H1 (cell line): Measurements from ENCODE around the gene PAWR. TPM values are rescaled to one million over a fixed set of nuclear protein-coding genes. Genes with fewer than 3 reads are reported as not detected.

Source experiments
- CTCF ChIA-PET: fragments of 300-600 bp; sonication (Branson Sonifier 250); formaldehyde crosslinking; loops from one replicate; lab custom pipeline; 2021; ENCODE audit not compliant: partially characterized antibody; lab: Charles Lee
- POLR2A ChIA-PET: fragments of 300-600 bp; sonication (Branson Sonifier 250); formaldehyde crosslinking; loops from one replicate; lab custom pipeline; 2021; ENCODE audit warnings: inconsistent platforms; ENCODE audit not compliant: partially characterized antibody; lab: Charles Lee
- DNase-seq, 2 experiments: peaks; one replicate each; pipeline versions ENCODE4 v3.0.0 to v3.0.0-alpha.2; 2010 to 2022; ENCODE audit warnings: low spot score in 2 of 2, low read depth in 1 of 2, mixed read lengths in 1 of 2
- FAIRE-seq: peaks from 2 replicates; lab custom pipeline; 2011; peaks lifted over from hg19 to GRCh38; lab: Jason Lieb, UNC
- H2AFZ ChIP-seq: 2 replicates; pipeline ENCODE4 v1.8.1; 2012; ENCODE audit warnings: low read length, inconsistent platforms
- H2AK5ac ChIP-seq: 2 replicates; pipeline ENCODE4 v1.6.1; 2013; ENCODE audit warnings: low read depth, low read length
- H2BK120ac ChIP-seq: replicated peaks from 2 replicates; pipeline ENCODE3; 2013; ENCODE audit warnings: low read depth, low read length, inconsistent platforms
- H2BK12ac ChIP-seq: 2 replicates; pipeline ENCODE4 v1.6.1; 2013; ENCODE audit warnings: low read depth, low read length
- H2BK15ac ChIP-seq: 2 replicates; pipeline ENCODE4 v1.6.1; 2013; ENCODE audit warnings: low read length
- H2BK20ac ChIP-seq: 2 replicates; pipeline ENCODE4 v1.6.1; 2013; ENCODE audit warnings: low read length
- H2BK5ac ChIP-seq: 2 replicates; pipeline ENCODE4 v1.6.1; 2013; ENCODE audit warnings: low read depth, low read length
- H3K14ac ChIP-seq: 2 replicates; pipeline ENCODE4 v1.6.1; 2013; ENCODE audit warnings: inconsistent platforms; ENCODE audit not compliant: insufficient read length
- H3K18ac ChIP-seq: 2 replicates; pipeline ENCODE4 v1.6.1; 2013; ENCODE audit warnings: low read length; ENCODE audit errors: extremely low read depth
- H3K23ac ChIP-seq: 2 replicates; pipeline ENCODE4 v1.6.1; 2013; ENCODE audit warnings: inconsistent platforms; ENCODE audit not compliant: insufficient read length
- H3K23me2 ChIP-seq: 2 replicates; pipeline ENCODE4 v1.6.1; 2013; ENCODE audit warnings: low read depth, low read length
- H3K27ac ChIP-seq: 2 replicates; pipeline ENCODE4 v1.6.1; 2011; ENCODE audit warnings: low read depth, low read length, inconsistent platforms
- H3K27me3 ChIP-seq, 4 experiments: replicated peaks in 1 of 4; 1 replicate in 1 of 4; 2 replicates in 3 of 4; pipeline versions ENCODE4 v1.6.1 to v1.8.1; 2011 to 2013; ENCODE audit warnings: low read length in 3 of 4, mild to moderate bottlenecking in 3 of 4, inconsistent platforms in 2 of 4, mixed read lengths in 2 of 4, moderate library complexity in 1 of 4; ENCODE audit not compliant: control insufficient read depth in 3 of 4, insufficient read depth in 3 of 4; ENCODE audit errors: extremely low read depth in 1 of 4
- H3K36me3 ChIP-seq, 4 experiments: 2 replicates each; pipeline versions ENCODE4 v1.6.1 to v1.8.1; 2011 to 2013; ENCODE audit warnings: mild to moderate bottlenecking in 4 of 4, low read length in 3 of 4, moderate library complexity in 2 of 4, control low read depth in 1 of 4, inconsistent platforms in 1 of 4; ENCODE audit not compliant: insufficient read depth in 4 of 4, control insufficient read depth in 2 of 4
- H3K4ac ChIP-seq: replicated peaks from 2 replicates; pipeline ENCODE3; 2013; ENCODE audit warnings: low read length, low read depth, mixed read lengths, inconsistent platforms; ENCODE audit not compliant: insufficient read length
- H3K4me1 ChIP-seq, 4 experiments: replicated peaks in 1 of 4; 1 replicate in 1 of 4; 2 replicates in 3 of 4; pipeline versions ENCODE4 v1.6.1 to v1.8.1; 2011 to 2013; ENCODE audit warnings: low read length in 3 of 4, inconsistent platforms in 2 of 4, mixed read lengths in 1 of 4; ENCODE audit not compliant: insufficient read depth in 4 of 4, control insufficient read depth in 3 of 4
- H3K4me2 ChIP-seq, 2 experiments: 2 replicates each; pipeline versions ENCODE4 v1.6.1 to v1.8.1; 2011 to 2013; ENCODE audit warnings: low read depth in 2 of 2, low read length in 2 of 2, control low read depth in 1 of 2, inconsistent platforms in 1 of 2, mild to moderate bottlenecking in 1 of 2; ENCODE audit not compliant: insufficient read depth in 1 of 2
- H3K4me3 ChIP-seq, 4 experiments: fragments of 200-600, 300-600 bp in 1 of 4; sonication (generic), shearing (Covaris generic), sonication (Bioruptor Twin) in 1 of 4; 2 replicates each; pipeline versions ENCODE4 v1.5.1 to v1.8.1; 2011 to 2016; ENCODE audit warnings: low read length in 4 of 4, low read depth in 3 of 4, control low read depth in 2 of 4, inconsistent platforms in 2 of 4, mild to moderate bottlenecking in 2 of 4, mixed read lengths in 1 of 4, moderate library complexity in 1 of 4; ENCODE audit not compliant: insufficient read depth in 2 of 4; ENCODE audit errors: extremely low read depth in 1 of 4
- H3K56ac ChIP-seq: replicated peaks from 2 replicates; pipeline ENCODE3; 2013; ENCODE audit warnings: low read depth, mild to moderate bottlenecking, mixed read lengths, low read length, inconsistent platforms; ENCODE audit not compliant: insufficient read length
- H3K79me1 ChIP-seq: 2 replicates; pipeline ENCODE4 v1.6.1; 2013; ENCODE audit warnings: low read depth, low read length, control low read depth
- H3K79me2 ChIP-seq, 2 experiments: 2 replicates each; pipeline versions ENCODE4 v1.6.1 to v1.8.1; 2012 to 2013; ENCODE audit warnings: low read length in 2 of 2, mild to moderate bottlenecking in 2 of 2, inconsistent platforms in 1 of 2; ENCODE audit not compliant: insufficient read depth in 2 of 2, control insufficient read depth in 1 of 2
- H3K9ac ChIP-seq, 4 experiments: replicated peaks in 1 of 4; 1 replicate in 1 of 4; 2 replicates in 3 of 4; pipeline versions ENCODE4 v1.6.1 to v1.8.1; 2011 to 2013; ENCODE audit warnings: low read depth in 3 of 4, low read length in 3 of 4, control low read depth in 2 of 4, mild to moderate bottlenecking in 2 of 4, moderate library complexity in 2 of 4, inconsistent platforms in 1 of 4; ENCODE audit errors: extremely low read depth in 1 of 4
- H3K9me3 ChIP-seq, 2 experiments: 2 replicates each; pipeline versions ENCODE4 v1.6.1 to v1.8.1; 2012 to 2013; ENCODE audit warnings: mild to moderate bottlenecking in 2 of 2, moderate library complexity in 2 of 2, control low read depth in 1 of 2, inconsistent platforms in 1 of 2, low read depth in 1 of 2, low read length in 1 of 2, mixed read lengths in 1 of 2; ENCODE audit not compliant: insufficient read depth in 2 of 2
- H4K20me1 ChIP-seq, 2 experiments: replicated peaks in 1 of 2; 2 replicates each; pipeline versions ENCODE3 to v1.8.1; 2011 to 2013; ENCODE audit warnings: inconsistent platforms in 2 of 2, low read length in 2 of 2, mild to moderate bottlenecking in 1 of 2; ENCODE audit not compliant: insufficient read depth in 2 of 2, control insufficient read depth in 1 of 2
- H4K5ac ChIP-seq: 2 replicates; pipeline ENCODE4 v1.6.1; 2013; ENCODE audit warnings: low read length, low read depth, mixed read lengths, inconsistent platforms; ENCODE audit not compliant: insufficient read length
- H4K8ac ChIP-seq: 2 replicates; pipeline ENCODE4 v1.8.0; 2013; ENCODE audit warnings: mild to moderate bottlenecking, moderate library complexity, low read length, inconsistent platforms; ENCODE audit not compliant: insufficient read depth; ENCODE audit errors: extremely low read depth
- H4K91ac ChIP-seq: replicated peaks from 2 replicates; pipeline ENCODE3; 2013; ENCODE audit warnings: low read length, mixed read lengths, inconsistent platforms; ENCODE audit not compliant: insufficient read length
- ASH2L ChIP-seq: fragments of 200-600, 300-600 bp; sonication (generic); IDR thresholded peaks from one replicate; pipeline ENCODE4 v1.7.1; 2017; ENCODE audit warnings: low read length
- ATF2 ChIP-seq: IDR thresholded peaks from 2 replicates; pipeline ENCODE4 v1.6.1; 2012; ENCODE audit warnings: low read length, inconsistent platforms
- BRCA1 ChIP-seq: IDR thresholded peaks from 2 replicates; pipeline ENCODE4 v1.6.1; 2012; ENCODE audit warnings: low read depth, low read length, improper control_type of control experiment
- KDM1A ChIP-seq: fragments of 200-600, 300-600 bp; sonication (generic); IDR thresholded peaks from 2 replicates; pipeline ENCODE4 v1.7.1; 2016; ENCODE audit warnings: mild to moderate bottlenecking, low read length, borderline replicate concordance
- MAFK ChIP-seq: IDR thresholded peaks from 2 replicates; pipeline ENCODE4 v1.6.1; 2012; ENCODE audit warnings: low read depth, mild to moderate bottlenecking, improper control_type of control experiment, low read length
- MAX ChIP-seq: IDR thresholded peaks from 2 replicates; pipeline ENCODE4 v1.6.1; 2012; ENCODE audit warnings: inconsistent platforms
- POU5F1 ChIP-seq: IDR thresholded peaks from 2 replicates; pipeline ENCODE4 v1.6.1; 2011; ENCODE audit warnings: low read depth, mild to moderate bottlenecking, low read length, moderate library complexity
- RBBP5 ChIP-seq: IDR thresholded peaks from 2 replicates; pipeline ENCODE4 v1.7.1; 2012; ENCODE audit warnings: low read depth, mild to moderate bottlenecking, inconsistent platforms, low read length, moderate library complexity, borderline replicate concordance
- RNF2 ChIP-seq: fragments of 200-900, 300-1000 bp; sonication (generic); IDR thresholded peaks from 2 replicates; pipeline ENCODE4 v1.7.1; 2016; ENCODE audit warnings: borderline replicate concordance, low read depth, mild to moderate bottlenecking, antibody characterized with exemption, low read length; ENCODE audit not compliant: poor library complexity, severe bottlenecking; ENCODE audit errors: missing control alignments
- SIN3A ChIP-seq, 2 experiments: IDR thresholded peaks in 1 of 2; conservative IDR thresholded peaks in 1 of 2; 2 replicates each; pipeline ENCODE4 v1.6.1; 2011 to 2012; ENCODE audit warnings: low read length in 2 of 2, improper control_type of control experiment in 1 of 2, low read depth in 1 of 2, mild to moderate bottlenecking in 1 of 2
- TCF12 ChIP-seq: IDR thresholded peaks from 2 replicates; pipeline ENCODE4 v1.6.1; 2011; ENCODE audit warnings: low read depth, mild to moderate bottlenecking, low read length
- WGBS, 2 experiments: shearing (Covaris generic) in 1 of 2; methylation state at CpG; one replicate each; pipeline versions ENCODE4 v1.1.6 to v1.1.7; 2013 to 2015; ENCODE audit warnings: low lambda C conversion rate in 2 of 2, mixed read lengths in 2 of 2, inconsistent platforms in 1 of 2, low coverage in 1 of 2, missing lambda C conversion rate in 1 of 2; ENCODE audit not compliant: insufficient replicate concordance in 2 of 2, insufficient coverage in 1 of 2, insufficient read length in 1 of 2; ENCODE audit errors: extremely low coverage in 1 of 2, missing lambda C conversion rate in 1 of 2; 5-methylcytosine and 5-hydroxymethylcytosine counted together
- polyA plus RNA-seq, 7 experiments: library from polyadenylated mRNA; depleted of rRNA in 3 of 7; stranded (reverse) in 5 of 7; unstranded in 2 of 7; fragments of >200 nt in 5 of 7; fragments of 200-250 nt in 2 of 7; gene quantifications; 1 replicate in 5 of 7; 2 replicates in 1 of 7; 4 replicates in 1 of 7; pipeline versions ENCODE4 v1.2.1 to v1.2.3, GENCODE V29; 2011 to 2013; ENCODE audit warnings: missing spikeins in 2 of 7, mixed read lengths in 2 of 7
- total RNA-seq: library from RNA; stranded (reverse); fragmentation: NEBNext Ultra II Directional; extraction: Animal tissue kit (Norgen Biotek cat#: 25700); gene quantifications from 2 replicates; pipeline ENCODE4 v1.2.1, GENCODE V29; 2021

The PAWR gene
- total and polyA plus RNA-seq, 2 of the 8 experiments (the other 6 are each of a cell fraction or from before 2014, with no cell fraction given): 28.3 to 327 TPM

- Histone ChIP-seq H2BK15ac (no peak overlapping the region), H2BK12ac (no peak overlapping the region), H3K4ac (no peak overlapping the region), H4K8ac (no peak overlapping the region), H3K23me2 (no peaks in the 10 kb centered on the region), H2BK20ac (no peak overlapping the region), H3K79me2 (peaks cover 0 to 88% of the 10 kb centered on the region in 2 experiments; a peak in 2 of 4 replicates), H3K79me1 (peaks cover 3% of the 10 kb centered on the region; the same call in 1 of the 2 replicates), H3K4me3 (no peak overlapping the region), H4K5ac (no peak overlapping the region), H3K14ac (no peak overlapping the region), H3K27ac (no peak overlapping the region), H3K4me1 (peaks cover 0 to 2% (median under 1%) of the 10 kb centered on the region in 4 experiments; a peak in 1 of 7 replicates), H3K18ac (no peak overlapping the region), H3K56ac (no peak overlapping the region), H2AFZ (no peak overlapping the region), H4K20me1 (peaks cover 2 to 5% of the 10 kb centered on the region in 2 experiments), H3K9me3 (peaks cover 0 to 3% of the 10 kb centered on the region in 2 experiments; a peak in 1 of 4 replicates), H3K4me2 (no peak overlapping the region), H2AK5ac (no peak overlapping the region), H3K36me3 (peaks cover 0 to 37% (median 13%) of the 10 kb centered on the region in 4 experiments; a peak in 5 of 8 replicates), H4K91ac (no peak overlapping the region), H3K27me3 (no peaks in the 10 kb centered on the region), H2BK120ac (no peak overlapping the region), H3K9ac (no peak overlapping the region), H2BK5ac (no peak overlapping the region), H3K23ac (no peak overlapping the region)
- no peak for FAIRE-seq
- DNase-seq: no peak
- WGBS, 2 experiments: 82% methylated on average over 3 of the region's 3 CpGs; no CpG with 5 or more reads in 1 of the 2 experiments
- ChIA-PET POLR2A (interaction anchor here (0.8 to 1.7 kb wide), 5 partner anchors 15 to 76 kb away, joined by 3 to 6 read pairs (median 3); partner anchors contain the start of gene PAWR), CTCF (no interaction called here)
- TF ChIP-seq ATF2 (no peak), TCF12 (no peak), RBBP5 (no peak), RNF2 (no peak), POU5F1 (no peak), MAX (no peak), BRCA1 (no peak), SIN3A (conservative IDR thresholded peaks at IDR 0.05 in 1 of 2, IDR thresholded peaks at IDR 0.05 in 1 of 2; ENCODE audit: low read depth in 1 of 2, low read length in 2 of 2) (no peak), KDM1A (no peak), ASH2L (no peak), MAFK (no peak)
Measured at GRCh38 chr12:79614730-79615129, 76.0 kb downstream of the PAWR start.
